RKO (cell line): ENCODE data around the gene KCNIP1.

Source experiments
- DNase-seq: peaks from one replicate; pipeline ENCODE4 v3.0.0-alpha.2; 2016; ENCODE audit warnings: low spot score

KCNIP1 gene

DNA sequence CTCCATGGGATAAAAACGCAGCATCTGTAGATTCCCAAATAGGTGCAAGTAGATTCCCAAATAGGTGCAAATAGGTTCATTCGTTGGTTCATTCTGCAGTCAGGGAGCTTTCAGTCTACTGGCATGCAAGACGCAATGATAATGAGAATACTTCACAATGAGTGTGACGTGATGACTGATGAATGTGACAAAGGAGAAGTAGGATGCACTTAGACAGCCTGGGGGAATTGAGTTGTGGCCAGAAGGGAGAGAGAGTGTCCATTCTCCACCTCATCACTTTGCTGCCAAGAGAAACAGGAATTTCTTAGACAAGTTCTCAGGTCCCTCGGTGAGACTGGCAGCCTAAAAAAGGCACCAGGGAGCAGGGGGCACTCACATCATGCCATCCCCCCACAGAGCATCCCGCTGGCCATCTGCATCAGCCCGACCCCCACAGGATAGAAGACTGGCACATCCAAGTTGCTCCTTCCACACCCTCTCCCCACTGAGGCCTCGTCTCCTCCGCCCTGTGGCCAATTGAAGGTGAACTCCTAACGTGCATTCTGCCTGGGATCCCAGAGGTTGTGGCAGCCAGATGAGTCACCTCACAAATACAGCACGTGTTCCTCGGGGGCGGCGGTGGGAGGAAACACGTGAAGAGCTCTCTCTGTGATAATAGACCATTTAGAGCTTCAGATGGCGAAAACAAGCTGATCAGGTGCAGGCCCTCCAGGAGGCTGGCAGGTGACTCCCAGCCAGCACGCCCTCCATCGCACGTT lies 19.9 kb upstream of the KCNIP1 start:
- DNase-seq, result peak; percentile 9

GRCh38 chr5:170484459-170484831 lies 19.4 kb upstream of the KCNIP1 start:
- DNase-seq, result no peak

- DNase-seq, result no peak
Measured at GRCh38 chr5:170484847-170485615, 18.8 kb upstream of the KCNIP1 start.

- no peak for DNase-seq
Measured at GRCh38 chr5:170485616-170485911, 18.3 kb upstream of the KCNIP1 start.

DNA sequence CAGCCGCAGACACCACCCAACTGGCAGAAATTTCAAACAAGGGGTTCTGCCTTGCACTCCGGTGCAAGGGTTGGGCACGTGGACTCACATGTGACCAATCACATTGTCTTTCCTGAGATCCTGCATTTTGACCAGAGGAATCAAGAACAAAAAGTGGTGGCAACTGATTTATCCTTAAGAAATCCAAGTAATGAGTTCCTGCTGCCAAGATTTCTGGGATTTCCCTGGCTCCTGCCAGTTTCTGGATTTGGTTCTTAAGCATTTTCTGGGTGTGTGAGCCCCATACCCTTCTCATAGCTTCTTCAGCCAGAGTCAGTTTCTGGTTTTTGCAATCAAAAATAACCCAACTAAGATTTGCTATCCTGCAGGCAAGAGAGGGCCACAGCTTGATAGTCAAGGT lies 17.4 kb upstream of the KCNIP1 start:
- no peak for DNase-seq

GRCh38 chr5:170488570-170488969 lies 15.2 kb upstream of the KCNIP1 start:
- no peak for DNase-seq

- no peak for DNase-seq
Measured at GRCh38 chr5:170489199-170489598, 14.6 kb upstream of the KCNIP1 start.

GRCh38 chr5:170490381-170490780 lies 13.4 kb upstream of the KCNIP1 start:
- DNase-seq, result no peak

DNA sequence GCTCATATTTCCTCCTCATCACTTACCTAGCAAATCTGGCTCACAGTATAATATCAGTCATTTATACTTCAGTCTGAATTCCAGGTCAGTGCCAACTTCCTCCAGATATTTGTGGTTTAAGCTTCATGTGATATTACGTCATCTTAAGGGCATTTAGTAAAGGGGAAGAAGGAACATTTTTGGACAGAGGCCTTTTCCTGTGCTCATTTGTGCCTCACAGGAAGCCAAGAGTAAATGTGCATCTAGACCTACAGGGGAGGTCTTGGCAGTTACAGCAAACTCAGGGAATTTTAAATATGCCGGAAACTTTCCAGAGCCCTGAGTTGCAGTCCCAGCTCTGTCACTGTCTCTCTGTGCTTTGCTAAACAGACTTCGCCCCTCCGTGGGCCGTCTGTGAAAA lies 12.3 kb upstream of the KCNIP1 start:
- peak; percentile 50 for DNase-seq

GRCh38 chr5:170493028-170493820 lies 10.6 kb upstream of the KCNIP1 start:
- no peak for DNase-seq

DNA sequence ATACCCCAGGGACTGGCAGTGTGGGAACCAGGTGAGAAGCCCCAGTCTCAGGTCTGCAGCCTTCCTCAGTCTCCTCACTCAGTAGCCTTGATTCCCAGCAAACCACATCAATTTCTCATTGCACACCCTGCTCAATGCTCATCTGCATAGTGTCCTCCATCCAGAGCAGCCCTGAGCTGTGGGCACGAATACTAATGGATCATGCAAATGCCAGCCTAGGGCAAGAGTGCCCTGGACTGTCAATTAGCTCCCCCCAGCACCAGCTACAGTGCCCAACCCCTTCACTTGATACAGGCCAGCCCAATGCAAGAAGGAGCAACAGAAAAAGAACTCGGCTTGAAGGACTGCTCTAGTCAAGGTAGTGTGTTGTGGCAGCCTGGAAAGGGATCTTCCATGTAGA lies 9.8 kb upstream of the KCNIP1 start:
- no peak for DNase-seq

DNA sequence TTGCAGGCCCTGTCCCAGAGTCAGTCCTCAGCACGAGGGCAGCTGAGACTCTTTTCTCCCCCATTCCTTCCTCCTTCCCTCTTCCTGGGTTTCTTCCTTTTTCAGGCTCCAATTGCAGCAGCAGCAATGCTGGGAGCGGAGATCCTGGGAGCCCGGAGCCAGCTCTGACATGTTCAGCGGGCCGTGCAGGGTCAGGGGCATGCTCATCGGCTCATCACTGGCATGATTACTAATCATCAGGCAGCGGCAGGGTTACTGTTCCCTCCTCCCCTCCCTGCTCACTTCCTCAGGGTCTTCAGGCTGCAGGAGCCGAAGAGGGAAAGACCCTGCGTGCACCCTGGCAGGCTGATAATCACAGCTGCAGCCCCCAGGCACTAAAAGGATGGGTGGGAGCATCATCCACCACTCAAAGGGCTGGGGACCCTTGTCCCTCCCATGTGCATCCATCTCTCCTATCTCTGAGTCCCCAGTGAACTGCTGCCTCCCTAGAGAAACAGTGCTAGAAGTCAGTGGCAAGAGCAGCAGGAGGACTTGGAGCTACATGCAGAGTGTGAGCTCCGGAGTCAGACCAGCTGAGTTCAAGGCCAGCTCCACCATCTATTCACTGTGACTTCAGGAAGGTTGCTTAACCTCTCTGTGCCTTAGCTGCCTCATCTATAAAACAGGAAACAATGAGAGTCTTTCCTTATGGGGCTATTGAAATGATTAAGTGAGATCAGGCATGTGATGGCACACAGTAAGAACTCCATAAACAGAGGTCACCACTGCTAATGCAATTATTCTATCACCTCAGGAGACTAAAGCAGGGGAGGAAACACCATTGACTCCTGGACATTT lies 7.8 kb upstream of the KCNIP1 start:
- DNase-seq, result no peak

GRCh38 chr5:170496662-170497028 lies 7.2 kb upstream of the KCNIP1 start:
- no peak for DNase-seq

GRCh38 chr5:170497311-170498038 lies 6.3 kb upstream of the KCNIP1 start:
- no peak for DNase-seq

DNA sequence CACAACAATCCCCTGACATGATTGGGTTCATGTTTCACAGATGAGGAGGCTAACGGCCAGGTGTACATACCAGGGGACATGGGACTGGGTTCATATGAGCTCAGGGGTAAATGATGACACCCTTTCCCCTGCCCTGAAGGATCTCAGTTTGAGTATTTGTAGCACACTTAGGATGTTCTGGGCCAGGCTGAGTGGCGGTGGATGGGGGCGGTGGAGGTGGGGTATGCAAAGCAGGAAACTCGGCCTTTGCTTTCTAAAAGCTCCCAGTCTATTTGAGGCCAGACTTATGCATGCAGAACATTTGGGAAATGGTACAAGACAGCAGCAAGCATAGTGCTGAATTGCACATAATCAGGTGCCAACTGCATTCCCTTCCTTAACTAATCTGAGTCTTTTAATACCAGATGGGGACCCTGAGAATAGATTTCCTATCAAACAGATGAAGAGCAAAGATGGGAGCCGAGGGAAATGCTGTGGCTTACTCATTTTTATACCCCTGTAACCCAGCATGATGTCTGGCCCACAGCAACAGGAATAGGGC lies 4.9 kb upstream of the KCNIP1 start:
- no peak for DNase-seq

GRCh38 chr5:170499621-170500020 lies 4.2 kb upstream of the KCNIP1 start:
- no peak for DNase-seq

GRCh38 chr5:170501361-170501760 lies 2.5 kb upstream of the KCNIP1 start:
- no peak for DNase-seq

DNA sequence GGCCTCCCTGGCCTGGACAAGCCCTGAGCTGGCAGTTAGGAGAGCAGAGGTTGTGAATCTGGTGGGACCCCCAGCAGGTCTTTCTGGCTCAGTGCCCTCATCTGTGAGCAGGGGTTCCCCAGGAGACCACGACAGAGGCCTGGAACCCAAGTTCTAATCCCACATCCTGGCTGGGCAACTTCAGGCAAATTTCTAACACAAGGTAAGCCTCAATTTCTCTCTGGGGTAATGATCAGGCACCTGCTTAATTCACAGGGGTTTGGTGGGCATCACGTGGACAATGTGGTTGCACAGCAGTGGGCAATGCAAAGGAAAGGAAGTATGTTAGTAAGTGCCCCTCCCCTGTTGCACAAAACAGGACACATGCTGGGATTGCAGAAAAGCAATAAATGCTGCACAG lies 1.9 kb upstream of the KCNIP1 start:
- no peak for DNase-seq

- DNase-seq, result no peak
Measured at GRCh38 chr5:170504616-170505266, 921 bp downstream of the KCNIP1 start.

GRCh38 chr5:170508036-170508435 lies 4.2 kb downstream of the KCNIP1 start:
- DNase-seq, result no peak
